GM12878 (cell line): ENCODE results near the gene C1orf198. TPM values are rescaled to one million over a fixed set of nuclear protein-coding genes. Genes with fewer than 3 reads are reported as not detected.

ENCODE experiments used
- ATAC-seq: fragments of 200-7000 bp; cut with Tn5 transposase; 3 replicates; pipeline ENCODE4 v1.9.1; 2020; ENCODE audit warnings: mild to moderate bottlenecking, moderate library complexity
- BruUV-seq: library from RNA; stranded (reverse); fragments of 400-500 nt; replicated peaks from 2 replicates; lab custom pipeline; 2021; lab: Mats Ljungman, UMichigan
- CTCF ChIA-PET: fragments of 300-600 bp; sonication (Branson Sonifier 250); formaldehyde crosslinking; extraction: SDS; loops from one replicate; lab custom pipeline; 2021; ENCODE audit warnings: inconsistent platforms; lab: Yijun Ruan, JAX
- POLR2A ChIA-PET: fragments of 350-600 bp; formaldehyde crosslinking; extraction: SDS; loops from one replicate; lab custom pipeline; 2021; ENCODE audit warnings: inconsistent platforms; lab: Charles Lee
- RAD21 ChIA-PET: fragments of 300-600 bp; sonication (Branson Sonifier 250); formaldehyde crosslinking; loops from one replicate; lab custom pipeline; 2023; ENCODE audit warnings: antibody characterized with exemption; ENCODE audit not compliant: unreplicated experiment; lab: Charles Lee
- SMC1A ChIA-PET: fragments of 300-600 bp; sonication (Branson Sonifier 250); formaldehyde crosslinking; loops from one replicate; lab custom pipeline; 2023; ENCODE audit not compliant: unreplicated experiment, uncharacterized antibody; lab: Charles Lee
- DNase-seq: peaks from one replicate; pipeline ENCODE4 v3.0.0-alpha.2; 2011; ENCODE audit warnings: low read depth, low spot score
- FAIRE-seq: peaks from 3 replicates; lab custom pipeline; 2011; peaks lifted over from hg19 to GRCh38; lab: Jason Lieb, UNC
- H2AFZ ChIP-seq: 2 replicates; pipeline ENCODE4 v1.6.0; 2011; ENCODE audit warnings: low read depth, low read length, control low read depth; ENCODE audit not compliant: control insufficient read depth
- H3K27ac ChIP-seq: 2 replicates; pipeline ENCODE4 v1.5.1; 2011; ENCODE audit warnings: control low read depth; ENCODE audit not compliant: control insufficient read depth, insufficient read depth
- H3K27me3 ChIP-seq, 2 experiments: replicated peaks in 1 of 2; 2 replicates each; pipeline versions ENCODE4 v1.6.0 to v1.6.1; 2011; ENCODE audit warnings: low read length in 1 of 2; ENCODE audit not compliant: control insufficient read depth in 2 of 2, insufficient read depth in 2 of 2
- H3K36me3 ChIP-seq, 2 experiments: 2 replicates each; pipeline ENCODE4 v1.5.1; 2011; ENCODE audit warnings: low read length in 1 of 2; ENCODE audit not compliant: control insufficient read depth in 2 of 2, insufficient read depth in 2 of 2
- H3K4me1 ChIP-seq: 2 replicates; pipeline ENCODE4 v1.6.1; 2011; ENCODE audit warnings: mild to moderate bottlenecking, low read length, moderate library complexity, mixed read lengths; ENCODE audit not compliant: control insufficient read depth, insufficient read depth
- H3K4me2 ChIP-seq: 2 replicates; pipeline ENCODE4 v1.6.0; 2011; ENCODE audit warnings: control low read depth; ENCODE audit not compliant: control insufficient read depth, insufficient read depth
- H3K4me3 ChIP-seq: fragments of 200-600 bp; sonication (generic); 2 replicates; pipeline ENCODE4 v1.5.1; 2016
- H3K79me2 ChIP-seq: 2 replicates; pipeline ENCODE4 v1.6.0; 2011; ENCODE audit warnings: low read length; ENCODE audit not compliant: control insufficient read depth, insufficient read depth
- H3K9ac ChIP-seq: 2 replicates; pipeline ENCODE4 v1.8.0; 2011; ENCODE audit warnings: low read length, control low read depth, mixed read lengths; ENCODE audit not compliant: control insufficient read depth, insufficient read depth
- H3K9me3 ChIP-seq: replicated peaks from 3 replicates; pipeline ENCODE4 v1.5.1; 2011; ENCODE audit warnings: mild to moderate bottlenecking, low read length; ENCODE audit not compliant: control insufficient read depth, insufficient read depth
- H4K20me1 ChIP-seq: 2 replicates; pipeline ENCODE4 v1.6.0; 2011; ENCODE audit not compliant: control insufficient read depth, insufficient read depth
- BACH1 ChIP-seq: fragments of 450-650 bp; IDR thresholded peaks from 2 replicates; pipeline ENCODE4 v1.6.1; 2017; ENCODE audit warnings: mild to moderate bottlenecking, borderline replicate concordance
- CBX3 ChIP-seq: fragments of 200-600 bp; sonication (generic); IDR thresholded peaks from 2 replicates; pipeline ENCODE4 v1.6.1; 2016; ENCODE audit warnings: low read depth, borderline replicate concordance
- CEBPZ ChIP-seq: fragments of 150-350 bp; IDR thresholded peaks from 2 replicates; pipeline ENCODE4 v1.6.1; 2016; ENCODE audit warnings: low read depth, low read length
- EGR1 ChIP-seq, 2 experiments: IDR thresholded peaks; 1 replicate in 1 of 2; 2 replicates in 1 of 2; pipeline ENCODE4 v1.6.1; 2011 to 2012; ENCODE audit warnings: low read depth in 2 of 2, low read length in 2 of 2, borderline replicate concordance in 1 of 2, mild to moderate bottlenecking in 1 of 2, moderate library complexity in 1 of 2
- EZH2 ChIP-seq: IDR thresholded peaks from 2 replicates; pipeline ENCODE4 v1.6.1; 2012; ENCODE audit warnings: low read depth, mild to moderate bottlenecking, control low read depth, inconsistent platforms, low read length, borderline replicate concordance; ENCODE audit not compliant: control insufficient read depth
- HCFC1 ChIP-seq: fragments of 150-350 bp; IDR thresholded peaks from 2 replicates; pipeline ENCODE4 v1.6.1; 2014; ENCODE audit warnings: low read length
- LARP7 ChIP-seq: fragments of 450-650 bp; IDR thresholded peaks from 2 replicates; pipeline ENCODE4 v1.6.1; 2017; ENCODE audit warnings: mild to moderate bottlenecking
- NBN ChIP-seq: fragments of 450-650 bp; IDR thresholded peaks from 2 replicates; pipeline ENCODE4 v1.6.1; 2016
- PAX8 ChIP-seq: fragments of 450-650 bp; IDR thresholded peaks from 2 replicates; pipeline ENCODE4 v1.6.1; 2017; ENCODE audit warnings: mild to moderate bottlenecking, moderate library complexity
- RAD51 ChIP-seq: fragments of 450-650 bp; IDR thresholded peaks from 2 replicates; pipeline ENCODE4 v1.6.1; 2016; ENCODE audit warnings: moderate library complexity, mild to moderate bottlenecking, inconsistent platforms
- SKIL ChIP-seq: fragments of 450-650 bp; IDR thresholded peaks from 2 replicates; pipeline ENCODE4 v1.6.1; 2017; ENCODE audit warnings: mild to moderate bottlenecking, low read depth, inconsistent platforms; ENCODE audit not compliant: poor library complexity, severe bottlenecking
- SMAD5 ChIP-seq: IDR thresholded peaks from 2 replicates; pipeline ENCODE4 v1.6.1; 2016; ENCODE audit warnings: antibody characterized with exemption, low read depth
- WRNIP1 ChIP-seq: IDR thresholded peaks from 2 replicates; pipeline ENCODE4 v1.6.1; 2011; ENCODE audit warnings: low read depth, low read length, improper control_type of control experiment, borderline replicate concordance
- YY1 ChIP-seq: IDR thresholded peaks from 2 replicates; pipeline ENCODE4 v1.6.1; 2011; ENCODE audit warnings: low read depth, mild to moderate bottlenecking, low read length
- ZBTB4 ChIP-seq: fragments of 450-650 bp; formaldehyde crosslinking; IDR thresholded peaks from 2 replicates; pipeline ENCODE4 v1.4.0; 2022; ENCODE audit warnings: mild to moderate bottlenecking, moderate library complexity
- WGBS: methylation state at CpG from one replicate; pipeline ENCODE4 v1.1.6; 2016; ENCODE audit warnings: low lambda C conversion rate; ENCODE audit not compliant: insufficient replicate concordance, insufficient coverage; ENCODE audit errors: missing lambda C conversion rate; 5-methylcytosine and 5-hydroxymethylcytosine counted together
- in situ Hi-C: fragments of 300-500 bp; cut with MboI; formaldehyde crosslinking; loops from 9 replicates; pipeline ENCODE4 v1.14.3; 2018; ENCODE audit warnings: mixed read lengths
- intact Hi-C: fragments of 100-400 bp; cut with micrococcal nuclease; formaldehyde crosslinking; loops from one replicate; pipeline ENCODE4 v1.14.2; 2022; ENCODE audit not compliant: unreplicated experiment
- polyA plus RNA-seq, 11 experiments: library from polyadenylated mRNA; depleted of rRNA in 4 of 11; unstranded in 6 of 11; stranded (reverse) in 5 of 11; fragments of >200 nt; fragmentation: Nextera tagmentation in 4 of 11; fragmentation: Illumina TruSeq in 1 of 11; extraction: Ambion mirVana in 4 of 11; extraction: Trizol in 1 of 11; gene quantifications; 1 replicate in 1 of 11; 2 replicates in 10 of 11; pipeline versions ENCODE4 v1.2.1 to v1.2.3, GENCODE V29; 2011 to 2016; ENCODE audit warnings: inconsistent platforms in 2 of 11, missing spikeins in 2 of 11, low read depth in 1 of 11
- total RNA-seq, 4 experiments: library from RNA; depleted of rRNA in 3 of 4; stranded (reverse); fragments of >200 nt in 3 of 4; fragmentation: Illumina TruSeq in 1 of 4; extraction: Trizol in 1 of 4; gene quantifications; 2 replicates each; pipeline versions ENCODE4 v1.2.1 to v1.2.3, GENCODE V29; 2013 to 2021

C1orf198 gene
- total and polyA plus RNA-seq, 10 of the 15 experiments (the other 5 are each of a cell fraction or from before 2014, with no cell fraction given): 0.16 to 2.8 (median 1.1) TPM

- Histone ChIP-seq H4K20me1 (no peaks in the 10 kb centered on the region), H2AFZ (no peak overlapping the region)
- TF ChIP-seq NBN: no peak
- no peak for TF ChIP-seq PAX8
- TF ChIP-seq LARP7: no peak
- TF ChIP-seq YY1: no peak
- no peak for TF ChIP-seq WRNIP1
- TF ChIP-seq CBX3: no peak
- no peak for TF ChIP-seq RAD51
- no peak for TF ChIP-seq EZH2
- TF ChIP-seq SKIL: no peak
- no peak for TF ChIP-seq BACH1
- TF ChIP-seq CEBPZ: no peak
- TF ChIP-seq HCFC1: no peak
- no peak for TF ChIP-seq EGR1 (IDR thresholded peaks at IDR 0.05; ENCODE audit: borderline replicate concordance in 1 of 2, low read depth in 2 of 2, low read length in 2 of 2)
- TF ChIP-seq SMAD5: no peak
- no peak for TF ChIP-seq ZBTB4 (CRISPR knock-in tag)
These were observed 10.3 kb upstream of the C1orf198 start for GRCh38 chr1:230878591-230878990.

More at GRCh38 chr1:230878591-230878990, 10.3 kb upstream of the C1orf198 start:
- ATAC-seq (no peak), DNase-seq (no peak), FAIRE-seq (no peak)
- Histone ChIP-seq H3K36me3 (no peaks in the 10 kb centered on the region), H3K4me3 (no peak overlapping the region), H3K9ac (no peak overlapping the region), H3K4me1 (no peaks in the 10 kb centered on the region), H3K4me2 (no peak overlapping the region), H3K79me2 (no peaks in the 10 kb centered on the region), H3K27me3 (peaks cover 0 to 3% of the 10 kb centered on the region in 2 experiments; a peak in 2 of 4 replicates), H3K27ac (no peak overlapping the region), H3K9me3 (no peaks in the 10 kb centered on the region)
- BruUV-seq: no TSS peak
- ChIA-PET CTCF (no interaction called here), SMC1A (no interaction called here), POLR2A (no interaction called here), RAD21 (no interaction called here)
- intact Hi-C loops: no loop called here
- in situ Hi-C loops: no loop called here
- 12% methylated on average over 5 of the region's 5 CpGs for WGBS
